SIG-M5 treated with dmso at 0.1 percent for 504 hours (cell line): ENCODE data around the gene SH2D5.
"Not testable (repeated sequence)": the region's sequence is repeated elsewhere in the genome, so short reads cannot be mapped to it uniquely, and the experiment has no call there.

Experiments
- DNase-seq: peaks from one replicate; lab custom pipeline; 2025; ENCODE audit not compliant: unreplicated experiment; lab: John Stamatoyannopoulos, UW

The SH2D5 gene

DNA sequence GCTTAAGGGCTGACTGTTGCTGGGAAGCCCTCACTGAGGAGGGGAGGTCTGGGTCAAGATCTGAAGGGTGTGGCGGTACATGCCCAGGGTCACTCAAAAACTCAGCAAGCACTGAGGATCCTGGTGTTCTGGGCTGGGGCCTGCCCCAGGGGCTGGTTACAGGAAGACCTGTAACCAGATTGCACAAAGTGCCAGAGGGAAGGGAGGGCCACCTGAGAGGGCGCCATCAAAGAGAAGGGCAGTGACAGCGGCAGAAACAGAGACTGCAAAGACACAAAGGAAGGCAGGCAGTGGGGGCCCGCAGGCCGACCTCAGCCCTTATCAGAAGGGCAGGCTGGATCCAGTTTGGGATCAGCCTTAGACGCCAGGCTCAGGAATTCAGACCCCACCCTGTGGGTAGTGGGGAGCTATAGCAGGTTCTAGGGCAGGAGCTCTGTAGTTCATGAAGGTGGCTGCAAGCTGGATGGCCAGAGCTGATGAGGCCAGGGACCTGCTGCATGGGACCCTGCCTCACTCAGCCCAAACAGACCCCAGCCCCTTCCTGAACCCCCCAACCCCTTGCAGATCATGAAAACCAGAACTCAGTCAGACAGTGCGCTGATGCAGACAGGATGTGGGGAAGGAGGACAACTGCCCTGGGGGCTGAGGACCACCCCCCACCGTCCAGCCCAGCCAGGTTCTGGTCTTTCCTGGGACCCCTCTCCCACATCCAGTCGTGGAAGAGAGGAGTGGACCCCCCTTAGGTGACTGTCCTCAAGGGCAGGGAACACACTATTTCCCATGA, 3.9 kb downstream of the SH2D5 start:
- no peak for DNase-seq

DNA sequence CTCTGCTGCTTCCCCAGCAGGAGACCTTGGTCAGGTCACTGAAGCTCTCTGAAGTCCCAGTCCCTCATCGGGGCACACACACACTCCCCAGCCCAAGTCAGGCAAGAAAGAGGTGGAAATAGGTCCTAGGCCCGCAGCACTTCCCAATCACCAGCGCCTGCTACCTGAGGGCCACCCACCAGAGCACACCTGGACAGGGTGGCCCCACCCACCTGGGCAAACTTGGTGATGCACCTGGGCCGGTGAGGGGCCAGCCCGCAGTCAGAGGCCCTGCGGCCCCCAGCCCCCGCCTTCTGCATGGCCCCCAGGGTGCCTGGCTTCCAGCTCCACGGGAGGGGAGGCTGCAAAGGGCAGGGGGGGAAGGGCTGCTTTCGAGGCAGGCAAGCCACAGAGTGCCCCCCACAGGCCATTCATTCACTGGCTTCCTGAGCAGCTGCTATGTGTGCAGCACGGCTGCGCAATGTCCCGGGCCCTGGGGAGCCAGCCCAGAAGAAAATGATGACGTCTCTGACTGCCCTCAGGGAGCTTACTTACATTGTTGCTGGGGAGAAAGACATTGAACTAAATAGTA, 4.7 kb downstream of the SH2D5 start:
- DNase-seq = peak; percentile 6

DNA sequence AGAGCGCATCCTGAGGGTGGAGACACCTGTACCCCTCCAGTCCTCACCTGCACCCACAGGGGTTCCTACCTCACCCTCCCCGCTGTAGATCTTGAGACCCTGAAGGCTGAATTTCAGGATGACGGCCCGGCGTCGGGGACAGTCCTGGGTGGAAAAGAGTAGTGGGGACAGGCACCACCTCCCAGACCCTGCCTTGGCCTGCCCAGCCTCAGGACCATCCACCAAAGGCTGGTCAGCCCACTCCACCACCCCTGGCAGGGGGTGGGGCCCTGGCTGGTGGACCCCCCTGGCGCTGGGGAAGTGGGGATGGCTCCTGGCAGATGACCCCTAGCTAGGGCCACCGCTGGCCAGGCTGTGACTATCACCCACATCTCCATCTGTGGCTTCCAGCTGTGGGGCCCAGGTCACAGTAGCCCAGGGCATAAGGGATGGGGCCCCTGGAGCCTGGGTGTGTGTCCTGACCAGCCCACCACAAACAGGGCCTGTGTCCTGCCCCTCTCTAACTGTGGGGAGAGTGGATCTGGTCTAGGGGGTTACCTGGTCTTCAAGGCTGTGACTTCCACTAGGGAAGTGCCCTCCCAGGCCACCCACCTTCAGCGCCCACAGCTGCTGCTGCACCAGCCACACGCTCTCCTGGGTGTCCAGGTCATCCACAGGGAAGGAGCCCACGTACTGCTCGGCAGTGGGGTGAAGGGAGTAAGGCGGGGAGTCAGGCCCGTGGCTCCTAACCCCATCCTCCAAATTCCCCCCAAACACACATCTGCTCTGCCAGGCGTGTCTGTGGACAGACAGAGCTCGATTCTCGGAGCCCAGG, 5.4 kb downstream of the SH2D5 start:
- DNase-seq = no peak

DNA sequence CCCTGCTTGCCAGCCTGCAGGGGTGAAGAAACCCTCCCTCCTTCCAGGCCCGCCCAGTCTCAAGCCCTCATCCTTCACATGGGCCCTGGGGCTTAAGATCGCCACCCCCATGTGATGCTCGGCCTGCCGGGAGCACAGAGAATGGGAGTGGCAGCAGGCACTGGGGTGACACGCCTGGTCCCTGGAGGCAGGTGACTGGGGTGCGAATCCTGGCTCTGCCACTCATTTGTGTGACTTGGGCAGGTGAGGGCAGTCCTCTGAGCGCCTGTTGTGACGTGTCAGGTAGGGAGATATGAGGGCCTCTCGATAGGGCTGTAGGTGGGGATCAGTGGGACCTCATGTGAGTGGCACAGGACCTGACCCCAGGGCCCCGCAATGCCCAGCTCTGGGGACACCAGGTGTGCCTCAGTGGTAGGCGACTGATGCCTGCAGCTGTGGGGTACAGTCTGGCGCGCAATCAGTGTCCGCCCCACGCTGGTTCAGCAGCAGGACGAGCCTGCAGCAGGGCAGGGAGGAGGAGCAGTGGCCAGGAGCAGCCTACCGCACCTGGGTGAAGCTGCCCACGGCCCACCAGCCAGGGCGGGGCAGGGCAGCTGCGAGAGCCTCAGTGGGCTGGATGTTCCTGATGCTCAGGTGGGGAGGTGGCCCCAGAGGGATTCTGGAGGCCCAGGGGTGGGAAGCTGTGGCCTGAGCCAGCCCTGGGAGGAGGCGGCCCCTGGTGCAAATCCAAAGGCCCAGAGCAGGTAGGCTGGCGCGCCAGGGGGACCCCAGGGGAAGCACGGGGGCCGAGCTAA, 6.2 kb downstream of the SH2D5 start:
- DNase-seq = no peak

DNA sequence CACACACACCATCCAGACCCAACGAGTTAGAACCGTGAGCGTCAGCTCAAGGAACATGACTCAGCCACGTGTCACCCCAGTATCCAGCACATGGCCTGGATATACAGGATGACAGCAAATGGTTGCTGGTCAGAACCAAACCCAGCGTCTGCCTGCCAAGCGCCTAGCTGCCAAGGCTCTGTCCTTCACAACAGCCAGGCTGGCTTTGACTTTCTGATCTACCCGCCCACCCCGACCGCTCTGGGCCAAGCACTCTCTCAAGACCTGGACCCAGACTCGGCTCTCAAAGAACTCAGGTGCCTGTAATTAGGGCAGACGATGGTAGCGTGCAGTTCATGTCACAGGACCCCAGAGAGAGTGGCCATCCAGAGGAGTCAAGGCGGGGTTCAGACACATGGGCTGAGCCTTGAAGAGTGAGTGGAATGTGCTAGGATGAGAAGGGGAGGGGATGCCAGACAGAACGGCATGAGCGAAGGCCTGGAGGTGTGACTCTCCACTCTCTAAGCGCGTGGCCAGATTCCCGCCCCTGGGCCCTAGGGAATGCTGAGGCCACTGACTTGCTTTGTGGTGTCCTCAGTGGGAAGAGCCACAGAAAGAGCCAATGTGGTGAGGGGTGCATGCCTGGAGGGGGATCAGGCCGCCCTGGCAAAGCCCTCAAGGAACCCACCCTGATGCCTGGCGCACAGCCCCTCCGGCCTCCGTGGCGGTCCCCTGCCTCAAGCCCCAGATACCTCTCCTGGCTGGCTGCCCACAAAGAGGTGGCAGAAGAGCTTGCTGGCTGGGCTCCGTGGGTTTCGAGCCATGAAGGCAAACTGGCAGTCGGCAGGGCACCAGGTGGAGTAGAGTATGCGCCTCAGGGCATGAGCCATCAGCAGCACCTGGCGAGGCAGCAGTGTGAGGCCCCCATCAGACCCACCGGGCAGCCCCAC, 7.0 kb downstream of the SH2D5 start:
- DNase-seq = no peak

DNA sequence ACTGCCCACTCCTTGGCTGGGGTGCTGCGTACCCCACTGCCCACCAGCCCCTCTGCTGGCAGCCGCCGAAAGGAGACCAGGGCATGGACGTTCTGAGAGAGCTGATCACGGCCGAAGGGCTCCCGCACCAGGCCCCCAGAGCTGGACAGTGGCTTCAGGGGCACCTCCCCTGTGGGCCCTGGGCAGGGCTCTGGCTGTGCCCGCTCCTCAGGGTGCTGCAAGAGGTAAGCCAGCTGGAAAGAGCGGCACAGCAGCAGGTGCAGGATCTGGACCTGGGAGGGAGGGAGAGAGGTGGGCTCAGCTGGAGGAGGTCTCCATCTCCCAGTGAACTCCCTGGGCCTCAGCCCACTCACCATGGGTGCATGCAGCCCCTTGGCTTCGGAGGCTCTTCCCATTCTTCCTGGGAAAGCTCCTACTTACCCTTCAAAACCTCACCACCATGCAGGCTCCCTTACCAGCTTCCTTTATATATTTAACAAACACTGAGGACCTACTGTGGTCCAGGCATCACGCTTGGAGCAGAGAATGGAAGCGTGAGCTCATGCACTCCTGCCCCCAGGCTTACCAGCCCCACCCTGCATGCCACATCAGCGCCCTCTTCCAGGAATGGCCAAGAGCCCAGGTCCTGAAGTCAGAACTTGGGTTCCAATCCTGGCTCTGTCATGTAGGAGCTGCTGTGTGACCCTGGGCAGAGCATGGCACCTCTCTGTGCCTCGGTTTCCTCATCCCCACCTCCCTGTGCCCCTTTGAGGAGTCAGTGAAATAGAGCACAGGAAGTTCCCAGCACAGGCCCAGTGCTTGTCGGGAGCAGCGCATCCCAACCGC, 7.9 kb downstream of the SH2D5 start:
- DNase-seq = no peak

DNA sequence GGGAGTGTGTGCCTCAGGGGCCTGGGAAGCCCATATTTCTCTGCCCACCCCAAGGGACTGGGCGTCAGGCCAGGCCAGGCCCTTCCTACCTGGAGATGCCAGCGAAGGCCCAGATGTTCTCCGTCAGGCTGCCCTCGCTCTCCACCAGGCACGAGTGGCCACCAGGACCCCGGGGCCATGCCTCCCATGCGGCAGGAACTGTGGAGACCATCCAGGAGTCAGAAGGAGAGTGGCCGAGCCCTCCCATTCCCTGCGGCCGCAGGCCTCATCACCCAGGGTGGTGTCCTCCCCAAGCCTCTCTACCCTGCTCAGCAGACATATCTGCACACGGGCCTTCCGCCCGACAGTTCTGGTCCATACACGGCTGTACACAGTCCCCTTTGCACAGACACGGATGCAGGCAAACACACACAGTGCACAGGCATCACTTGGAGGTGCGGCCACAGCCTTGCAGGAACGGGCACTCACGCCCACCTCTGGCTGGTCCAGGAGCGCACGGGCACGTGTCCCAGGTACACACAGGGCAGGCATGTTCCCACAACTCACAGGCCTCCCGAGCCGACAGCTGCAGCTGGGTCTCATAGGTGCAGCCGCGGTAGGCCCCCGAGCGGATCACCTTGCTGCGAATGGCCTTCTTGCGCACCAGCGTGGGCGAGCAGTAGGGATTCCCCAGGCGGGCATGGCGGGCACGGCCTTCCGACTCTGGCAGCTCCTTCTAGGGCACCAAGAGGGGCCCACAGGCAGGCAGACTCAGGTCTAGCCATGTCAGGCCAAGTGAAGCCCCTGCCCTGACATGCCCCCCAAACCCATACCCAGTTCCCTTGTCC, 8.8 kb downstream of the SH2D5 start:
- no peak for DNase-seq

DNA sequence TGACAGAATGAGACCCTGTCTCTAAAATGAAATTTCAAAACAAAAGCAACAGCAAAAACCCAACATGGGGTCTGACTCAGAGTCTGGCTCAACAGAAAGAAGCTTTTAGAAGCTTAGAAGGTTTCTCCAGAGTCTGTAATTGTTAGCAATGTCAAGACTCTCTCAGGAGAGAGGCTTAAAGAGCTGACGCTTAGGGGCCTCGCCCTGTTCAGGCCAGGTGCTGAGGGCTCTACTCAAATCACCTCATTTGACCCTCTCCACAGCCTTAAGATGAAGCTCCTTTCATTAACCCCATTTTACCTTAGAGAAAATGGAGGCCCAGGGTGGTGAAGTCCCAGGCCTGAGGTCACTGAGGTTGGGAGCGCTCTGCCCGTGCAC, 9.4 kb downstream of the SH2D5 start:
- no peak for DNase-seq

DNA sequence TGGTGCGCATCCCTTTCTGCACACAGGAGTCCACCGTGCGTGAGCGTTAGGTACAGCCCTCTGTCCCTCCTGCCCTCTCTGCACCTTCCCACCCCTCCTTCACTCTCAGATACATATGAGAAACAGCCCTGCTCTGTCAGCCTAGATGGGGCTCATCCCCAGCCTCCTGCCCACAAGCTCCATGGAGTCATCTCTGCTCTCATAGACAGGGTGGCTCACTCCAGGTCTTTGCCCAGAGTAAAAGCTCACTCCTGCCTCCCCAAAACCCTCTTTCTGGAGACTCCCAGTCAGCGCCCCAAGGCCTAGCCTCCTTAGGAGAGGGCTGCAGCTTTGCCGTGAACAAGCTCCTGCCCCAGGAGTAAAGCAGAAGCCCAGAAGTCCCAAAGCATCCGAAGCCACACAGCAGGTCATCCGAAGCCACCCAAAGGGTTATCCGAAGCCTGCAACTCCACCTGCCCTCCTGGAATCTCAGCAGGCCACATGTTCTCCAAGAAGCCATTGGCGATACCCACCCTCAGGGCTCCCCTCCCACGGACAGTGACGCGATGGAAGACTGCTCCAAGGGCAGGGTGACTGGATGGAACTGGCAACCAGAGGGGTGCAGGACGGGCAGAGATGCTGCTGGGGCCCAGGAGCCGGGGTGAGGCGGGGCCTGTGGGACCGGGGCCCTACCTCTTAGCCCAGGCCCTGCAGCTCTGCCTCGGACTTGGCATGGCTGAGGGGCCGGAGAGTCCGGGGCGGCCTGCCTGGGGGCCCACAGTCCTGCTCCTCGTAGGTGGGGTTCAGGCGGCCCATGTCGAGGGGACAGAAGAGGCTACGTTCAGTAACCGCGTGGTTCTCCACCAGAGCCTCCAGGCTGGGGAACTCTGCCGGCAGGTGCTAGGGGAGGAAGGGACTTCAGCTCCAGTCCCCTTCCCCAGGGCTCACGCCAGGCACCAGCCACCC, 11.1 kb downstream of the SH2D5 start:
- no peak for DNase-seq

DNA sequence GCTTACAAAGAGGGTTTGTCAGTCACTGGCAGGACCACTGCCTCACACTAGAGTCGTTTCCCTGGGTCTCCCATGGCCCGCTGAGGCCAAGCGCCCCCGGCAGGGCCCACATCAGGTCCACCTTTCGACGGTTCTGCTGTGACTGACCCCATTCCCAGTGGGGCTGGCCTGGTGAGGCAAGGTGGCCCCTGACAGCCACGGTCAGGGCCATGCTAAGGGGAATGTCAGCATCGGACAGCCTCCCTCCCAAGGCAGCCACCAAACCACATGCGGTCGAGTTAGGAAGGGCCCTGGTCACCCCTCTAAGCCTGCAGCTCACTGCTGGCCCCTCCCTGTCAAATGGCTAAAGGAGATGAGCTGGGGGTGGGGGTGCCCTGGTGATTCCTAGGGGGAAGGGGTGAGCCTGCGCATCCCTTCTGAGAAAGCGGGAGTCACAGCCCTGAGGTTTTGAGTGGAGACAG, 11.8 kb downstream of the SH2D5 start:
- DNase-seq = no peak

DNA sequence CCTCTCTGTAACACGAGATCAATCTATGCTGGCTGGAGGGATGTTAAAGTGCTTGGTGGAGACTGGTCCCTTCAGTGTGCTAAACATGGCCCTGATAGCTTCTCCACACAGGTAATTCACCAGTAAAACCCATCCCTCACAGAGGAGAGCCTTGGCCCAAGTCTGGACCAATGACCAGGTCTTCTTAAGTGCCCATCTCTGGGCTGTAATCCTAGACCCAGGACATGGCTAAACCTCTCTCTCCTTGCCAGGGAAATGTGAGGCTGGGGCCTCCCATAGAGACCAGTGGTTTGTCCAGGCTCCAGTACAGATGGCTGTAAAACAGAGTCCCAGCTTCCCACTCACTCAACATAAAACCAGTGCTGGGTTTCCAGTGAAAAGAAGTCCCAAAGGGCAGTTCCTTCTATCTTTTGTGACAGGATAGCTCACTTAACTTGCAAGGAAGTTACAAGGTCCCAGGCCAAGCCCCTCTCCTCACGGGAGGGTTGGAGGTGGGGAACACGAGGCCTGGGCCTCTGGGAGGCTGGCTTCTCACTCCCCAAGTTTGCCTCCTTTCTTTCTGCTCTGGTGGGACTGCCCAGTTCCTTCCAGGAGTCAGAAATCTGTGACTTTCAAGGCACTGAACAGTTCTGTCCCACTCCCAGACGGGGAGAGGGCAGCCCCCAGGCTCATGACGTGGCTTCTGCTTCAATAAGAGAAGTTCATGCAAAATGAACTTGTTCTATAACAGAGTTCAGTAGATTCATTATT, 12.5 kb downstream of the SH2D5 start:
- DNase-seq = no peak

DNA sequence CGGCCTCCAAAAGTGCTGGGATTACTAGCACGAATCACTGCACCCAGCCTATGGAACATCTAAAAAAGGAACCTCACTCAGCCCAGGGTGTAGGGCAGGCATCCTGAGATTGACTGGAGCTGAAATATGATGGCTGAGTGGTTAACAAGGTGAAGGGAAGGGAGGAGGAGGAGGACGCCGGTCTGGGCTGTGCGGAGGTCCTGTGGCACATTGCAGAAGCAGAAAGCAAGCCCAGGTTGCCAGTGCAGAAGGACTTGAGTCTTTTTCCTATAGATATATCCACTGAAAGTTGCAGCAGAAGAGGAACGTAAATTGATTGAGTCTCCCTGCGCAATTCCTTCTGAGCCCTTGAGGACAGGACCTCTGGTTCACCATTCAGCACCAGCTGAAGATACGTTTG, 13.2 kb downstream of the SH2D5 start:
- no peak for DNase-seq

DNA sequence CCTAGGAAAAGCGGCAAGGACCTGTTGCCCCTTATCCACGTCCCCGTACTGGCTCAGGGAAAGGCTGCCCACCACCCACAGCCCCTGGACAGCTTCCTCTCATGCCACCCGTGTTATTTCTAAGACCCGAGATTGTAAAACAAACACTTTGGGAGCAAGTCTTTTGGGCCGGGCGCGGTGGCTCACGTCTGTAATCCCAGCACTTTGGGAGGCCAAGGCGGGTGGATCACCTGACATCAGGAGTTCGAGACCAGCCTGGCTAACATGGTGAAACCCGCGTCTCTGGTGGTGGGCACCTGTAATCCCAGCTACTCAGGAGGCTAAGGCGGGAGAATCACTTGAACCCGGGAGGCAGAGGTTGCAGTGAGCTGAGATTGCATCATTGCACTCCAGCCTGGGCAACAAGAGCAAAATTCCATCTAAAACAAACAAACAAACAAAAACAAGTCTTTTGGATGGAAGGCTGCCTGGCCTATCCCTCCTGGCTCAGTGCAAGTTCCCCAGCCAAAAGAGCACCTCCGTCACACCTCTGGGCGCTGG, 14.1 kb downstream of the SH2D5 start:
- not testable (repeated sequence) for DNase-seq

DNA sequence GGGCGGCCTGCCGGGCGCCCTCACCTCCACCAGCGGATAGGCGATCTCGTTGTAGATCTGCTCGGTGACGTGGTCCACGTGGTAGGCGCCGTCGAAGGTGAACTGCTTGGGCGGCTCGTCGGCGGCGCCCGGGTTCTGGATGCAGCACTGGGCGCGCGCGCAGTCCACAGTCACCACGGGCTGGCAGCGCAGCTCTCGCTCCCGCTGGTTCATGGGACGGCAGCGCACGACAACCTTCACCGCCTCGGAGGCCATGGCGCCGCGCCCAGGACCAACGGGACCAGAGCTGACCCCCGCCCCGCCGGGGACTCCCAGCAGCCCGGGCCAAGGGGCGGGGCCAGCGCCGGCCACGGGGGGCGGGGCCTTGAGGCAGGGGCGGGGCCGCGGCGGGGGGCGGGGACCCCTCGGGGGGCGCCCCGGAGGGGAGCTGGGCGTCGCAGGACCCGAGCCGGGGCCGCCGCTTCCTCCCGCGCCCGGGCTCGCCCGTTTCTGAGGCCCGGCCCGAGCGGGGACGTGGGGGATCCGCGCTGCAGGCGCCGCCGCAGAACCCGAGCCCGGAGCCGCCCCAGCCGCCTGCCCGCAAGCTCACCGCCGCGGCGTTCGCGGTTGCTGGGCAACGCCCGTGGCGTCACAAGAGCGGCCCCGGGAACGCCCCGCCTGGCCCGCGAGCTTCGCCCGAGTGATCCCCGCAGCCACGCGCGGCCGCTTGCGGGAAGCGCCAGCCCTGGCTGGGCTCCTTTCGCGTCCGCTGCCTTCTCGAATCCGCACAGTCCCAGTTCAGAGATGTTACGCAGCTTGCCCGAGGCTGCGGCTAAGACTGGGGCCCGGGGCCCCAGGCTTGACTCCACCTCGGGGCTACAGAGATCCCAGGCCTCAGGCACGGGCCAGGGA, 14.8 kb downstream of the SH2D5 start, which contains the start of gene KIF17:
KIF17 (minus strand) TSS at position 556 of the 891 bp plus-strand sequence; CDS start at position 255, 301 bp downstream.
- peak; percentile 40 for DNase-seq

DNA sequence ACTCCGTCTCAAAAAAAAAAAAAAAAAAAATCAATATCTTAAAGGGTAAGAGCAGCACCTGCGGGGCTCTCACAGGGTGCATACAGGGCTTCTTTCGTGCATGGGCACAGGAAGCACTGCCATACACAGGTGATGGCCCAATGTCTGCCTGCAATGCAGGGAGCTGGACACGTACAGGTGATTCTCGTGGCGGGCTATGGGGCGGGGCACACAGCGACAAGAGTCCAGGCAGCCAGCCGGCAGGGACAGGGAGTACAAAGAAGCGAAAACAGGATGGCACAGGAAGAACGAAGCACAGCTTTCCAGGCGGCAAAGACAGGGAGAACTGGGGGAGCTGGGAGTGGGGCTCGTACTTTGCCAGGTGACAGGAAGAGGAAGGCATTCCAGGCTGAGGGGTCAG, 16.3 kb downstream of the SH2D5 start:
- no peak for DNase-seq
